ENCODE measurements around the gene DGKI.

The DGKI gene

GRCh38 chr7:137403353-137403695 is 443.4 kb downstream of the DGKI start:
- no peak for DNase-seq

DNA sequence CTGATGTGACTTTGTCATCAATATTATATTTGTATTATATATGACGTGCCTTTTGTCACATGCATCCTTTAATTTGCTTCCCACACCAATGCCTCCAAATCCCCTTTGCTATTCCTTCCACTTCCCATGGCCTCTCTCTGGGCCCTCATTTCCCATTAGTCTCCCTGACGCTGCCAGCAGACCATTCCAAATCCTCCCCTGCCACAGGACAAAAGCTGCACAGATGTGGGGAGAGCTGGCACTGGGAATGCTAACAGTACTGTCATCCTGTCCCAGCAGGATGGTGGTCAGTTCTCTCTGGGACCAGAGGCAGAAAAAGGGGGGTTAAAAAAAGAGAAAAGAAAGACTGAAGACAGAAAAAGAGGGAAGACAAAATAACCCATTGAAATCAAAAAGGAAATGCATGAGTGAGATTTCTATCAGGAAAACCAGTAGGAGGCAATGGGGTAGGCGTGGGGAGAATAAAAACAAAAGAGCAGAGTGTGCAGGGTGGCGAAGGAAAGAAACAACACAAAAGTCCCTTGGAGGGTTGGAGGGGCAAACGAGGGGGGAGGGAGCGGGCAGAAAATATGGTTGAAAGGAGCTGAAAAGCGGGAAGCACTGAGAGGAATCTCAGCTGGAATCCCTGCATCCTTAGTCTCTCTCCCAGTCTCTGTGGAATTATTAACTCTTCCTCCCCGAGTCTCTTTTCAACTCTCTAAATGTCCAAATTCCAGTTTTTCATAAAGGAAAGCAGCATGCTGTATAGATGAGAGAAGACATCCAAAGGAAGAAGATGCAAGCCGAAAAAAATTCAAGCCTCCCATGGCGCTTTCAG is 444.0 kb downstream of the DGKI start:
- no peak for DNase-seq

DNA sequence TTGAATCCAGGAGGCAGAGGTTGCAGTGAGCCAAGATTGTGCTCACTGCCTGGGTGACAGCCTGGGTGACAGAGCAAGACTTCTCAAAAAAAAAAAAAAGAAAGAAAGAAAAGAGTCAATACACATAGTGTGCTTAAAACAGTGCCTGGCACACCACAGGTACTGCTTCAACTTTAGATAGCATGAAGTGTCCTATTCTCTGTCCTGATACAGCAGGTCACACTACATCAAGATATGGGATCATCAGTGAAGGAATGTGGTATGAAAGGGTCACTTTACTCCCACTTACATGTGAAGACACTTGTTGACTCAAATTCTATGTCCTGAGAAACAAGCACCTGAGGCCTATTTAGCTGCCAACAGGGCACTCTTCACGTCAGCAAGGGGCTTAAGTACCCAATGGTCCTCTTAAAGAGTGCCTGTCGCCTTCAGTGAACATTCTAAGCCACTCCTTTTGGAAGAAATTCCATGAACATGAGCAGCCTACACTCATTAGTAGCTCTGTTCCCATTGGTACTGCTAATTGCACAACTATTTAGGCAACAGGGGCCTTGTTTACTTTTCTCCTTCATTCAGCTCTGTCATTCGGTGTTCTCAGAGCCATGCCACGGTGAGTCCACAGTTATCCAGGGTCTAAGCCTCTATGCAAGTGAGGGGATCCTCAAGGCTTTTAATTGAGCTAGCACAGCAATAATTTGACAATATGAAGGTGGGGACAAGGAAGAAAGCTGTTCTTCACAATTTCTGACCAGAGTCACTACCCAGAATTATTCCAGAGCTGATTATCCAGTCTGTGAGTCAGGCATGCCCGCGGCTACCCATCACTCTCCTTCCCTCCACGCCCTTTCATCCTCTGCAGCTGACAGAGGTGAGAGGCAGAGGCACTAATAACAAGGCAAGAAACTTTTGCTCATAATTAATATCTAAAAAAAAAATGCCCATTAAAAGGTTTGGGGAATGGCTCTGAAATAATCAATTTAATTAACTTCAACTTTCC is 446.6 kb downstream of the DGKI start:
- DNase-seq, result no peak

DNA sequence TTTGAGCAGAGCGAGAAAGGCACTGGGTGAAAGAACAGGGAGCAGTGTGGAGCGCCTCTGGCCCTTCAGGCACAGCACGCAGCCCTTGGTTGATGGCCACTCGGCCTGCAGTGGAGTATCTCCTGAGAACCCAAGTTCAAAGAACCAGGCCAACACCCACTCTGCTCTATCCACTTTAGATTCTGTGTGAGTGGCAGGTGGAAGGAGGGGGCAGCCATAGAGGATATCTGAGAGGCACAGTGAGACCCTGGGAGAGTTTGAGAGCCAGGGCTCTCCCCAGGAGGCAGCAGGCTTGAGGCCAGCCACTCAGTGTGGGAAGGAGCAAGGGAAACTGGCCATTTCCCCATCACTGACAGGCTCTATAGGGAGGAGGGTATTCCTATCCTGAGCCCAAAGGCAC is 450.7 kb downstream of the DGKI start:
- no peak for DNase-seq

DNA sequence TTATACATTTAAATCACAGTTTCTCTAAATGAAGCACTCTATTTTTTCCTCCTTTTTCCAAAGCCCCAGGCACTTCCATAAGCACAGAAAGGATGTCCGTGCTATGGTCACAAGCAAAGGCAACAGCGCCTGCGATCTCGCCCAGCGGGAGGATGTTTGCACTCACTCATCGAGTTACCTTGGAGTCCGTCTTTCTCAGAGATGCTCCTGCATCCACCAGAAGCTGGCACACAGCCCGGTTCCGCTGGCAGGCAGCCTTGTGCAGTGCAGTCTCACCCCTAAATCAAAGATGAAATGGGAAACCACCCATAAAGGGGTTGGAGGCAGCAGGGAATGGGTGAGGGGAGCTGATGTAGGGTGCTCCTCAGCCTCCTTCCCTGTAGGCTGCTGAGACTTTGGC is 451.4 kb downstream of the DGKI start:
- DNase-seq, result no peak

DNA sequence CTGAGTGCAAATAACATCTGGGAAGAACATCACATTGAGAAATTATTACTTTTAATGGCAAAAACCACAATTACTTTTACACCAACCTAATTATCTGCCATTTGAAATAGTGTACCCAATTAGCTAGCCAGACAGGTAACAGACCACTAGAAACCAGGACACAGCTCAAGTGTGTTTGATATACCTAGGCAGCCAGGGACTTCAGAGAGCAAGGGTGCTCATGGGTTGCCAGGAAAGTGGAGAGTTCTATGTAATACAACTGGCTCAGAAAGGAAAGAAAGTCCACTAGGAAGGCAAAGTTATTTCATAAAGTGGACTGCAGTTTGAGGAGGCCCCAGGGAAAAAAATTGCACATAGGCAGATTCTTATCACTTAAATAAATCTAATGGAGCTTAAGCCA is 453.2 kb downstream of the DGKI start:
- DNase-seq, result no peak

GRCh38 chr7:137390076-137390475 is 456.7 kb downstream of the DGKI start:
- no peak for DNase-seq

DNA sequence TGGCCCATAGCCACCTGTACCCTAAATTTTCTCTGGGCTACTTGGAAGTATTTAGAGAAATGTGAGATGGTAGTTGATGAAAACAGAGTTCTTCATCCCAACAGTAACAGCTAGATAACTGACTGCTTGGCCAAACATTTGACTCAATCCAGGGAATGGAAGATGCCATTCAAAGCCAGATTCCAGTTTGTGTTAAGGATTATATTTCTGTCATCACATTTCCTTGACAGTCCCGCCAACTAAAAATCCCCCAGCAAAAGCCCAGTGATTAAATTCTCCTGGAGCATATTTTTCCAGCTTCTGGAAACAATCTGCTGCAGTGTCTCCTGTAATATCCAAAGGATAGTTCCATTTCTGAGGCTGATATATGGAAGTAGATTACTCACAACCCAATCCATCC is 457.9 kb downstream of the DGKI start:
- no peak for DNase-seq

DNA sequence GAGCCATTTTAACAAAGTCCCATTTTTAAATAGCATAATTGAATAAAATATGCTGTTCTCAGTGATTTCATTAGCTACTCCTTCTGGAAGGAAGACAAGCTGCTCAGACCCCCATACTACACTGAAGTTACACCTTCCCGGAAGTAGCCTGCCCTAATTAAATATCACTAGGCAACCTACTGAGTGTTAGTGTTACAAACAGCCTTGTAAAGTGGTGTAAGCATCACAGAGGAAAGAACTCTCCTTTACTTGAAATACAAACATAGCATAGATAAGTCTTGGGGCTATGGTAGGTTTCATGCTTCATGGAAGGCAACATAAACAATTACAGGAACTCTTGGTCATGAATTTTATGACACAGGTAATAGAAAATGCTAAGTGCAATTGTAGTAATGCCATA is 459.8 kb downstream of the DGKI start:
- no peak for DNase-seq

- DNase-seq, result no peak
Observed at GRCh38 chr7:137381045-137381444, 465.7 kb downstream of the DGKI start.

DNA sequence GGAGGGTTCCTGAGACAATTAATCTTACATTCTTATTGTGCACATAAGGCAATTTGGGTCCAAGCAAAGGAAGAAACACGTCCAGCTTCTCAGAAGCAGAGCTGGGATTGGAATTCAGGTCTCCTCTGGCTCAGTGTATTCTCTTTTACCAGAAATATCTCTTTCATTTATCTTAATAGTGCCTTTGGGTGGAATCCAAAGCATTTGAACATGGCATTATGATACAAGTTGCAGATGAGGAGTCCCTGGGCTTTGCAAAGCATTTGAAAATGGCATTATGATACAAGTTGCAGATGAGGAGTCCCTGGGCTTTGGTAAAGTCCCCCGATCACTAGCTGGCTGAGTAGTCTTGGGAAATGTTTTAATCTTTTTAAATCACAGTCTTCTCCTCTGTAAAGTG is 473.3 kb downstream of the DGKI start:
- no peak for DNase-seq

- DNase-seq, result no peak
Observed at GRCh38 chr7:137371616-137372015, 475.2 kb downstream of the DGKI start.

DNA sequence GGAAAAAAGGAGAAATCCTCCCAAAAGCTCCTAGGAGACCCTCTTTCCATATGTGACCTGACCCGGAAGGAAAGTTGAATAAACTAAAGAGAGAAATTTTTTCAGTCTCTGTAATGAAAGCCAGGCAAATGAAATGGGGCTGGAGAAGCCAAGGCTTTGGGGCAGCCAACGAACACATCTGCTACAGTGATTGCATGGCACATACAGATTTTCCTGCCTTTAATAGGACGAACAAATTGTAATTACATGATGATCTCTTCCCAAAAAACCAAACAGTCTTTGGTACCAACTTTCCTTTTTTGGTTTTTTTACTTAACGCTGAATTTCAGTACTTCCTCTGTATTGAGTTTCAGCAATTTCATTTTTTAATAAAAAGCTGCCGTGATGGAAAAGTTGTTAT is 479.8 kb downstream of the DGKI start:
- no peak for DNase-seq

DNA sequence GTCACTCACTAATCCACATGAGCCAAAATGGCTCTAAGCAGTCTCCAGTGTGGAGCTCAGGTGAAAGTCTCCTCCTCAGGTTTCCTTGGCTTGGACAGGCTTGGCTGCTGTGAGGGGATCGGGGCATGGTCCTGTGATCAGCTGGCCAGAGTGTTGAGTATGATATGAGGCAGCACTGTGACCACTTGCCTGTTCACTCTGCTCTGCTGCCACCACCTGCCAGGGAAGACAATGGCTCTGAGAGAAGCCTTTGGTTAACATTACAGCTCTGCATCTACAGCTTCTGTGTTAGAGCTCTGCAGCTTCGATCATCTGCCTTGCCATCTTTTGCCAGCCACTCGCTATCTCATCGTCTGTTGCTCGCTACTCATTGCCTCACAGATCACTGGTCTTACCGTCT is 483.1 kb downstream of the DGKI start:
- no peak for DNase-seq

DNA sequence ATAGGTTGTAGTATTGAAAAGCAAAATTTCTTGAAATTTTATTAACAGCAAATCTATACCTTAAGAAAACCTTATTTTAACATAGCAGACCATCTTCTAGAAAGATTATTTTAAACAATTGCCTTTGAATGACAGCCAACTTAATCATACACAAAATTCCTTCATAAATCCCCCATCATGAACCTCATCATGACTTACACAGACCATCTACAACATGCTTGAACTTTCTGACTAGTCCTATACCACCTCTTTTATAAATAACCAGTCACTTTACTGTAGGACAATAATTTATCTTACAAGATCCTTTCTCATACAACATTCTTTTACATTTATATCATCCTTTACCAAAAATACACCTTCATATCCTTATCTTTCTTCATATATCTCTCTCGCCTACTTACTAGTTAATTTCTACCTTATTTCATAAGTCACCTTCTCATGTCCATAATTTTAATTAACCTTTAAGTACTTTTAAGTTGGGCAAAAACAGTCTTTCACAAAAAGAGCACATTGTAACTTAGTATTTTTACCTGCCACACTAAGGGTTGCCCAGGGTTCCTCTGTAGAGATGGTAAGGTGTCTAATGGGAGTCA is 486.6 kb downstream of the DGKI start:
- DNase-seq, result no peak

- no peak for DNase-seq
Observed at GRCh38 chr7:137354961-137355360, 491.8 kb downstream of the DGKI start.

GRCh38 chr7:137354396-137354795 is 492.4 kb downstream of the DGKI start:
- DNase-seq, result no peak

DNA sequence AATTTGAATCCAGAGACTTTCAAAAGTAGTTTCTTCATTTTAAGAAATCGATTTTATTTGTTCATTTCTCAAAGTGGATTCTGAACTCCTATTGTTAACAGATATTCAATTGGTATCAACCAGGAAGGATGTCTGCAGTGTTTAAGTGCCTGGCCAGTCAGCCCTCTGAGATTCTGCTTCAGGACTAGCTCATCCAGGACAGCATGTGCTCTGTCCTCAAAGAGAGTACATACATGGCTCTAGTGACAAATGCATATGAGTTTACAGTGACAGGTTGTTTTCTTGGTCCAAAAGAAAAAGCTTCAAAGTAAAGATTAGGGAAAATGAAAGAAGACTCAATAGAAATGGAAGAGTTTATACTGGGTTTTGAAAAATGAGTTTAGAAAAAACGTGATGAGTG is 494.8 kb downstream of the DGKI start:
- DNase-seq, result no peak

DNA sequence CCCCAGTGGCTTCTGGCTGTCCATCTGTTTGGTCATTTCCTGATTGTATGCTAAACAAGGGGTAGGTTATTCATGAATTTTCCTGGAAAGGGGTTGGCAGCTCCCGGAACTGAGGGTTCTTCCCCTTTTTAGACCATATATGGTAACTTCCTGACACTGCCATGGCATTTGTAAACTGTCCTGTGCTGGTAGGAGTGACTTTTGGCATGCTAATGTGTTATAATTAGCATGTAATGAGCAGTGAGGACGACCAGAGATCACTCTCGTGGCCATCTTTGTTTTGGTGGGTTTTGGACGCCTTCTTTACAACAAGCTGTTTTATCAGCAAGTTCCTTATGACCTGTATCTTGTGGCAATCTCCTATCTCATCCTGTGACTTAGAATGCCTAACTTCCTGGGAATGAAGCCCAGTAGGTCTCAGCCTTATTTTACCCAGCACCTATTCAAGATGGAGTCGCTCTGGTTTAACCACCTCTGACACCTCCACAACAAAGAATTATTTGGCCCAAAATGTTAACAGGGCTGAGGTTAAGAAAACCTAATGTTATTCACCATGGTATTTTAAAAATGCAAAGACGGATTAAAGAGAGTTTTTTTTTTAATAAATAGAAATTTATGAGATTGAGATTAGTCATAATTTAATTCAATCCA is 500.9 kb downstream of the DGKI start:
- DNase-seq, result no peak

GRCh38 chr7:137343281-137343841 is 503.4 kb downstream of the DGKI start, which contains the start of gene PTN:
Gene PTN, minus strand, starts transcription at chr7:137343733. Its CDS starts 88,760 bp downstream, at chr7:137254973.
- DNase-seq, result no peak

DNA sequence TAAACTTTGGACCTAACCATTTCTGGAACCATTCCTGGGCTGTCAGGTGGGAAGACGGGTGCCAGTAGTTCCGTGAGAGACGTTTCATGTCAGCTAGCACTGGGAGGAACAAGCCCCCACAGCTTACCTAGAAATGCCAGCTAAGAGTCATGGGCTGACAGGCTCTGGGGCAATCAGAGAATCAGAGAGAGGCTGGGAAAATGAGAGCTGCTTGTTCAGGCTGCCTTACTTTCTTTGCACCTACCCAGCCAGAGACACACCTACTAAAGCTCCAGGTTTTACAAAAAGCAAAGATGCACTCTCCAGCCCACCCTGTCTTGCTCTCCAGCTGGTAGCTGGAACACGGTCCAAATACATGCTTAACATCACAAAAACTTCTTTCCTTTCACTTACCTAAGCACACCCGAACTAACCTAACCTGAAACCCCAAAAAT is 503.9 kb downstream of the DGKI start:
- no peak for DNase-seq

- DNase-seq, result no peak
Observed at GRCh38 chr7:137342265-137342664, 504.5 kb downstream of the DGKI start.

- no peak for DNase-seq
Observed at GRCh38 chr7:137337902-137338301, 508.9 kb downstream of the DGKI start.

All from central memory CD4-positive, alpha-beta T cell (primary cell).